Stimulated activated CD8-positive, alpha-beta memory T cell treated with anti-CD3 and anti-CD28 coated beads, Interleukin-15, amount 100 ng/mL, for 4 hours (primary cell): ENCODE measurements around the gene SYT13.

Source experiments
- DNase-seq, 2 donors: peaks; one replicate each; pipeline ENCODE4 v3.0.0-alpha.2; 2020; ENCODE audit warnings: low read depth in 2 of 2

Gene SYT13

DNA sequence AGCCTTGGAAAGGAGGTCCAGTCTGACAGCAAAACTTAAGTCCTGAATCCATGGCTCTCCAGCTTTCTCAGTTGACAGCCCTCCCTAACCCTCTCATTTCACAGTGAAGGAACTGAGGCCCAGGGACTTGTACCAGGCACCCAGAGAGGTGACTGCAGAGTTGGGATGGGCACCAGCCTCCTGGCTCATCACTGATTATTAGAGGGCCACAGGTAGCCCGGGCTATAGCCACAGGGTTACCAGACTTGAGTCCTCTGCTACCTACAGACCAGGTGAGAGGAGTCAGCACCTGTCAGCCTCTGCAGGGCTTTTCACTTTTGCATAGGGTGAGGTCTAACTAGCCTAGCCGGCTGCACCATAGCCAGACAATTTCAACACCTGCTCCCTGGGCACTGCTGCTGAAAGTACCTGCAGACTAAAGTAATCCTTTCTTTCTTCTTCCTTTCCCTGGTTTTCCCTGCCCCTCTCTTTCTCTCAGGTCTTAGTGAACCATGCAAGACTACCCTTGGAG lies 37.6 kb downstream of the SYT13 start:
- no peak for DNase-seq

DNA sequence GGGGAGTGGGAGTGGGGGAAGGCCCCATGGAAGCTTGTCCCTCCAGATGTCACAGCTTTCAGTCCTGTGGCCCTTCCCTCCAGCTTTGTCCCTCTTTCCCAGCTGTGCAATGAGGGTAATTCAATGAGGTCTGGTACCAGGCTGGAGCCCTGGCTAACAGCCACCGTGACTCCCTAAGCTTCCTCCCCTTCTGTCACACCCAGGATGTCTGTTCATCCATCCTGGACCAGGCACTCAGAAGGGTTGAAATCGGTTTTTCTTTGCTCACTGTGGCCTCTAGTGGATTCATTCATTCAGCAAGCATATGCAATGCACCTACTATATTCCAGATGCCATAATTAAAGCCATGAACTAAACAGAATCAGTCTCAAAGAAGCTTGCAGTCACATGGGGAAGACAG lies 38.7 kb downstream of the SYT13 start:
- no peak for DNase-seq

DNA sequence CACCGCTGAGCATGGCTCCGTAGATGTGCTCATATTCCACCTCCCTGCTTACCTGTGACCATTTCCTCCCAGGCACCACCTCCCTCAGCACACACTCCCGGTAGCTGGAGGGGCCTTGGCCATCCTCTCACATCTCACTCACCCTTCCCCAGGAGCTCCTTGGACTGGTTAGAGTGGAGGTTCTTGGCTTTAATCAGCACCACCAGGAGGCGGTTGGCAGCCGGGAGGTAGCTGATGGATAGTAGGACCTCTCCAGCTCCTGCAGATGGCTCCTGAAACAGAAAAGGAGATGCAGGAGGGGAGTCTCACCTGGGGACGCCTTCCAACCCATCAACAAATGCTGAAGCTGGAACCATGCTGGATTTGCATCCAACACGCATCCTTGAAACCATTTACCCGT lies 39.9 kb downstream of the SYT13 start:
- DNase-seq: no peak

DNA sequence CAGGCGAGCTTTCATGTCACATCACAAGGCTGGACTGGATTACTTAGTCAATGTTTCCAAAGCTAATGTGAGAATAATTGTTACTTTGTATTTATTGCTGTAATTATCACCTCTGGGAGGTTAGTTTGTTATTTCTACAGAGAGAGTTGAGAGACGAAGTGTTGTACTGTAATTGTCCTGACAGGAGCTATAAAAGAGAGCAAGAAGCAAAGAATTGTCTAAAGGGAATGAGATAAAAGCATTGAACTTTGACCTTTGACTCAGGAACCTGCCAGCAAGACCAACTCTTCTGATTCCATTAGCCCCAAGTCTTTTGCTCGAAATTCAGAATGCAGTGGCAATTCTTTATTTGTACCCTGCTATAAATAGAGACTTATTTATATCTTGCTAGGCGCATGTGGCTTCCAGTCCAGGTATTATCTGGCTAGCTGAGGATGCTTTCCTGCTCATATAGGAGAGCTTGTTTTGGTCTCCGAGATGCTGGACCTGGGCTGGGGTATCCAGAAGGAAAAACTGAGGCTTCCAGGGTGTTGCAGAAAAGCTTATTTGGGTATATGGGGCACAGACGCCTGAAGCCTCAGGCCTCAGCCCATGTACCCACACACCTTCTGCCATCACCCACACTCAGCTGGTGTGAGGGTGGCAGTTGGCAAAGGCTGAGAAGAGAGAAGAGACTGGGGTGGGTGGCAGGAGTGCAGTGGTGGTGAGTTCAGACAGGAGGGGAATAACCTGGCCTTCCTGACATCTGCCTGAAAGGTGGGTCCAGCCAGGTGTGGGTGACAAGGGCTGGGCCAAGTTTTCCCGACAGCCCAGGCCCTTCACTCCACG lies 40.7 kb downstream of the SYT13 start:
- no peak for DNase-seq

DNA sequence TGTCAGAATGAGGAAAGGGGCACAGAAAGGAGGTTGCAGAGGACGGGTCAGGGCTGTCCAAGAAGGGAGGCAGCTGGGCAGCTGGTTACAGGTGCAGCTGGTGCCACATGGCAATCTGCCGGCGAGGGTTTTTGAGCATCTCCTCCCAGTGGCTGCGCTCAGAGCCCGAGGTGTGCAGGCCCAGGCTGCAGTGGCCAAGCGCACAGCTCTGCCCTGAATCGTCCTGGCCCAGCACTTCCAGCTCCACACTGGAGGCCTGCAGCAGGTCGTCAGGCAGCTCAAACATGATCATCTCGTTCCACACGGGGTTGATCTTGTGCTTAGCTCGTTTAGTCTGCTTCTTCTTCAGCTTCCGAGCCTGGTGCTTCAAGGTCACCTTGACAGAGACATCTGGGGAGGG lies 42.2 kb downstream of the SYT13 start:
- no peak for DNase-seq

DNA sequence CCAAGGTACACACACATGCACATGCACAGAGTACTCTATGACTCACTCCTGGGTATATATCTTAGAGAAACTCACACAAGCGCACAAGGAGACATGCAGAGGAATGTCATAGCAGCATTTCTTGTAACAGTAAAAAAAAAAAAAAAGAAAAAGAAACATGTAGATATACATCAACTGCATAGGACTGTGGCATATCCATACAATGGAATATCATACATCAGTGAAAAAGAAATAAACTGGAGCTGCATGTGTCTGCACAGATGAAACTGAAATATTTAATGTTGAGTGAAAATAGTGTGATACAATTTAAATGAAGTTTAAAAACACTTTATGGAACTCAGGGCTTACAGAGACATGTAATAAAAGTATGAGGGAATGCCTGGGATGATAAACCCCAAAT lies 46.4 kb downstream of the SYT13 start:
- no peak for DNase-seq

DNA sequence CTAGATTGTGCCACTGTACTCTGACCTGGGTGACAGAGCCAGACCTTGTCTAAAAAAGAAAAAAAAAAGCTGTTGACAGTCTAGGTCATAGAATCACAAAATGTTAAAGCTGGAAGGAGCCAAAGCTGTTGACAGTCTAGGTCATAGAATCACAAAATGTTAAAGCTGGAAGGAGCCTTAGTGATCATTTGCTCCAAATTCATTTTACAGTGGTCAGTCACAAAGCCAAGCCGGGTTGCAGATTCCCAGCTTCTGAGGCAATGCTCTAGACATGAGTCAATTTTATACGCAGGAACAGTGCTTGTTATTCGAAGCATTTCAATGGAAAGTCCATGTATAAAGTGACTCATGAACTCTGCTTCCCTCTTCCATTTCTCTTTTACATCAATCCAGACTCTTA lies 47.4 kb downstream of the SYT13 start:
- no peak for DNase-seq

DNA sequence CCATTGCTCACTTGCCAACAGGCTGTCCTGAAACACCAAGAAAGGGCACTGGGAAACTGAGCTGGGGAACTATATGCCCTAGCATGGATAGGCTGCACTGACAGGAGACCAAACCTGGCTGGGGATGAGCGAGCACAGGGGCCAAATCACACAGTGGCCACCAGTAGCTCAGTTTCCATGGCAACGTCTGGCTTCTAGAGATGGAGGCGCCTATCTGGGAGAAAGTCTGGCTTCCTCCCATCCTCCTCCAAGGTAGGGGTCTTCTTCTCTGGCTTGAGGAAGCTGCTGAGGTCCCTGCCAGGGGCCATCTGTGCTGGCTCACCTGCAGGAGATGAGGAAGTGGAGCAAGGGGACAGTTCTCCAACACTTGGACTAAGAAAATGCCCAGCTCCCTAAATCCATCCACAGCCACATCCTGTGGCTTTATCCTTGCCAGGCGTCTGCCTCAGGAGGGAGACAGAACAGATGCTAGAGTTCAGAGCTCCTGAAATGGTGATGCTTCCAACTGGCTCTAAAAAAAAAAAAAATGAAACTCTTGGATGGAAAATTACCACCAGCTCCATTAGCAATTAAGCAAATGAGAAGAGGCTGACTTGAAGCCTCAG lies 48.3 kb downstream of the SYT13 start:
- no peak for DNase-seq

DNA sequence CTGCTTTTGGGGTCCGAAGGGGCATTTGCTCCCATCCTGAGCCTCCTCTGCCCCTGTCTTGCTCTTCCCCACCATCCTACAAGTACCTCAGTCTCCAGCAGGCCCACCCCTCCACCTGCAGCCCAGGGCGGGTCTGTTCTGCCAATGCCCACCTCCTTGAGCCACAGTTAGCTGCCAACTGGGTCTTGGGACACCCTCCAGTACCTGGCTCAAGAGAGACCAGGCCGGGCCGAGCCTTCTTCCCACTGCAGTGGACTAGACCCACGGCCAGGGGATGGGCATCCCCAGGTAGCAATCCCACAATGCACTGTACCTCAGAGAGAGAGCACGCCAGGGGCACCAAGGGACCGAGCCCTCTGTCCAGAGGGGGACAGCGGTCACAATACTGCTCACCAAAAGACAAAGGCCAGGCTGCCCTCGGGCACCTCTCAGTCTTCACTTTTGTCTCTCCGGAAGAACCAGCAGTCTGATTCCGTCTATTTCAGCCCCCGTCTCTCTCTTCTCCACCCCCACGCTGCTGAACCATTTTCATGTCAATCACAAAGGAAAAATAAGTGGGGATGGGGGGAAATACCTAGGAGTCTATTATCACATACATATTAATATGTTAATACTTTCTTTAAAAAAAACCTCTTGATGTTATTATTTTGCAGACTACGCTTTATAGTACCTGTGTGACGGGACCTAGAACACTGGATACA lies 51.7 kb downstream of the SYT13 start:
- DNase-seq: no peak

DNA sequence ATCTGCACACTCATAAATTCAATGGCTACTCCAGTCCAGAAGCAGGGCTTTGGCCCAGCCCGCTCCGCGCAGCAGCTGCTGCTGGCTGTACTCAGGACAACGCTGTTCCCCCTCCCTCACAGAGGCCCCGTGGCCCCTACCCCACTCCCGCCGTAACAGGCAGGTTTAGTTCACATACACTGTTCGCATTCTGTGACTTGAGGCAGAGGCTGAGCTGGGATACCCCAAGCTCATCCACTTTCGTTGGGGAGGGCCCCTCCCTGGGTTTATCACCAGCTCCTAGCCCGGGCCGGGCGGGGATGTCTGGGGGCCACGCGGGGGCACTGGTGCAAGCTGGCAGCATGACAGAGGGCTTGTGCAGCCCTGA lies 52.4 kb downstream of the SYT13 start:
- DNase-seq: no peak

DNA sequence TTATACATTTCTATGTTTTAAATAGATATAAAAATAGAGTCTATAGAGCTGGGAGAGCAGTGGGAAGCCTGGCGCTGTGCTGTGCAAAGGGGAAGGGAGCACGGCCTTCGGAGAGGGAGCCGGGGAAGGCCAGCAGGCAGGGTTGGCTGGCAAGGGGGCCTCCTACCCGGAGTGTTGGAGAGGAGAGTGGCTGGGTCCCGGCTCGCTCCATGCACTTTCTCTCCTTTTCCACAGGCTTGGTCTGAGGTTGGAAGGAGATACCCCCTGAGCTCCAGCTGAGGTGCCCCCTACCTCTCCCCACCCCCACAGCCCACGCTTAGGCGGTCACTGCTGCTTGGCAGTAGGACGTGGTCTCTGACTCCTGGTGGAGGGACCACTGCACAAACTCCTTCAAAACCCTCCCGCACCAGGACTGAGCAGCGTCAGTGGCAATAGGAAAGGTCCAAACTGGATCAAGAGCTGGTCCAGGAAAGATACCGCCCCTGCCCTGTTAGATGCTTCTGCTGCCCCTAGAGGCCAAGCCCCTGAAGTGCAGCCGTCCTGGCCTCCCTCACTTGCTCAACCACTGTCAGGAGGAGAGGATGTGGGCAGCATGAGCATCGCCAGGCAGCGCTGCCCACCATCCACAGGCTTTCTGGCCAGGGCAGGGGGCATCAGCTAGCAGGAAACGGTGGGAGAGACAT lies 52.9 kb downstream of the SYT13 start:
- DNase-seq: peak; percentile 8 to 22

DNA sequence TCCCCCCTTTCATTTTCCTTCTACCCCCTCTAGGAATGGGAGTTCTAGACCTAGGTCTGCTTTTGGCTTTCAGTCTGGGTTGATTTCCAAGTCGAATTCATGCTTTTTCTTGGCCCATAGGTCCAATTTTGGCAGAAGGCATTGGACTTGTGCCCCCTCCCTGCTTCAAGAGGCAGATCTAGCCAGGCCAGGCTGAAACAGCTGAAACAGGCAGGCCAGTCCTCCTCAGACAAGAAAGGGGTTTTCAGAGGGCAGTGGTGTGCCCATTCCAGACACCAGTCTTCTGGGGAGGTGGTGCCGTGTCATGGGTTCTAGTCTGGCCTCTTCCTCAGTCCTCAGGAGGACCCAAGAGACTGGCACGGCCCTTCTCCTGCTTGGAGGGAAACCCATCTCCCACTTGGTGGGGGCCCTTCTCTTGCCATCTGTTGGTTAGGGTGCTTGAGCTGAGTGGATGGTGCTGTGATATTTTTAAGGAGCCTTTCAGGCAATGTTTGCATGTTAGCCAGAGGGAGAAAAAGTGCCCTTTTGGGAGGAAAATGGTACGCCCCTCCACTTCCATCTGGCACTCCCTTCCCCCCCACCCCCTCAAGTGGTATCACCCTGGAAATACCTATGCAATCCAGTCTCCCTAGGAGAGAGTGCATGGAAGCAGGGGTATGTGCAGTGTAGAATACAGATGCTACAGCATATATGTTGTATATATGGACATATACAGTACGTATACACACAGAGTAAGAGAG lies 53.6 kb downstream of the SYT13 start:
- DNase-seq: no peak

DNA sequence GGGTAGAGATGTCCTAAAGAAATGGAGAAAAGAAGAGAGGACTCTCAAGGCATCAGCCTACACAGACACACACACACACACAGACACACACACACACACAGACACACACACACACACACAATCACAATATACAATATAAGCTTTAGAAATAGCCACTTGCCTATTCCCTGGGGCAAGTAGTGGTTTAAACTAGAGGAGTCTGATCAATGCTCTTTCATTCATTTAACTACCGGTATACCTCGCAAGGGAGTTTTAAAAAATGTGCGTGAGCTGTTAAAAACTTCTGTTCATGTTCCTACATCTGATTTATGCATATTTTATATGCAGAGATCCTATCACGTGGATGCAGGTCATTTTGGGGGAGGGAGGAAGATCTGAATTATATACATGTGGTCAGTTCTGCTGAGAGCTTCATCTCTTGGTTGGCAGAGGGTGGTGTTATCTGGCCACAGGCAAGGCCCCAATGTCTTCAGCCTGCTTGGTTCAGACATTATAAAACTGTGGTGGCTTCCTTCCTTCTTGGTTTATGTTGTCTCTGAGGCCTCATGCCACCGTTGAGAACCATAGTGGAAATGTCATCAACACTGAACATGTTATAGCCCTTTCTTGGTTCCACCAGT lies 56.6 kb downstream of the SYT13 start:
- DNase-seq: no peak

DNA sequence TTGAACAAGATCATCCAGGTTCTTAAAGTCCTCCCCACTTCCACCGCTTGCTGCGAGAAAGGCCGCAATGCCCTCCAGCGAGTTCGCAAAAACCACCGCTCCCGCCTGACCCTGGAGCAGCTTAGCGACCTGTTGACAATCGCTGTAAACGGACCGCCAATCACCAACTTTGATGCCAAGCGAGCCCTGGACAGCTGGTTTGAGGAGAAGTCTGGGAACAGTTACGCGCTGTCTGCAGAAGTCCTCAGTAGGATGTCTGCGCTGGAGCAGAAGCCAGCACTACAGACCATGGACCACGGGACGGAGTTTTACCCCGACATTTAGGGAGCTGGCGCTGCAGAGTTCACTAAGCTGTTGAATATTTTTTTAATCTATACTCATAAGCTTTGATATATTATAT lies 58.3 kb downstream of the SYT13 start:
- DNase-seq: no peak

DNA sequence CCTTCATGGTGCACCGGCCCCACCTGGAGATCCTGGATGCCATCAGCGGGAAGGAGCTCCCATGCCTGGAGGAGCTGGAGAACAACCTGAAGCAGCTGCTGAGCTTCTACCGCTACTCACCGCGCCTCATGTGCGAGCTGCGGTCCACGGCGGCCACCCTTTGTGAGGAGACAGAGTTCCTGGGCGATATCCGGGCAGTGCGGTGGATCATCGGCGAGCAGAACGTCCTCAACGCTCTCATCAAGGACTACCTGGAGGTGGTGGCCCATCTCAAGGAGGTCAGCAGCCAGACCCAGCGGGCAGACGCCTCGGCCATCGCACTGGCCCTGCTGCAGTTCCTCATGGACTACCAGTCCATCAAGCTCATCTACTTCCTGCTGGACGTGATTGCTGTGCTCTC lies 59.2 kb downstream of the SYT13 start:
- DNase-seq: no peak

DNA sequence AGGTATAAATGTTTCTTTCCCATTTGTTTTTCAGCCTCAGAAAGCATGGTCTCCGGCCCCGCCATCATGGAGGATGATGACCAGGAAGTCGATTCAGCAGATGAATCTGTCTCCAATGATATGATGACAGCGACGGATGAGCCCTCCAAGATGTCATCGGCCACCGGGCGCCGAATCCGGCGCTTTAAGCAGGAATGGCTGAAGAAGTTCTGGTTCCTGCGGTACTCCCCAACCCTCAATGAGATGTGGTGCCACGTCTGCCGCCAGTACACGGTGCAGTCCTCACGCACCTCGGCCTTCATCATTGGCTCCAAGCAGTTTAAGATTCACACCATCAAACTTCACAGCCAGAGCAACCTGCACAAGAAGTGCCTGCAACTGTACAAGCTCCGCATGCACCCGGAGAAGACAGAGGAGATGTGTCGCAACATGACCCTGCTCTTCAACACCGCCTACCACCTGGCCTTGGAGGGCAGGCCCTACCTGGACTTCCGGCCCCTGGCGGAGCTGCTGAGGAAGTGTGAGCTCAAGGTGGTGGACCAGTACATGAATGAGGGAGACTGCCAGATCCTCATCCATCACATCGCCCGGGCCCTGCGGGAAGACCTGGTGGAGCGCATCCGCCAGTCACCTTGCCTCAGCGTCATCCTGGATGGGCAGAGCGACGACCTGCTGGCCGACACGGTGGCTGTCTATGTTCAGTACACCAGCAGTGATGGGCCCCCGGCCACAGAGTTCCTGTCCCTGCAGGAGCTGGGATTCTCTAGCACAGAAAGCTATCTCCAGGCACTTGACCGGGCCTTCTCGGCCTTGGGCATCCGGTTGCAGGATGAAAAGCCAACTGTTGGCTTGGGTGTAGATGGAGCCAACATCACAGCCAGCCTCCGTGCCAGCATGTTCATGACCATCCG lies 59.9 kb downstream of the SYT13 start:
- no peak for DNase-seq

DNA sequence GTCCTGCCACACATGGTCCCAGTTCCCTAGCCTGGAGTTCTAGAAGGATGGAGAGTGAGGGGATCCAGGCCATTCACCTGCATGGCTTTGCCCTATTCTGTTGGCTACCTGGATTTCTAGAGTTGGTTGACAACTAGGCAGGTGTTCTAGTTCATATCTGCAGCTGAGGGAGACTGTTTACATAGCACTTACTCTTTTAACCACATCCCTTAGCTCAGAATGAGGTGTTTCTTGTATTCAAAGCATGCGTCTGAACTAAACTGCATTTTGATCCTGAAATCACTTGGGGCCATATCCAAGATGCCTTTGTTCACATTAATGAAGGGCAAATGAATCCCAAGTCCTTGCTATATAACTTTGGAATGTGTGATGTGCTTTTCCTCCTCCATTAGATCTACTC lies 60.9 kb downstream of the SYT13 start:
- DNase-seq: no peak

DNA sequence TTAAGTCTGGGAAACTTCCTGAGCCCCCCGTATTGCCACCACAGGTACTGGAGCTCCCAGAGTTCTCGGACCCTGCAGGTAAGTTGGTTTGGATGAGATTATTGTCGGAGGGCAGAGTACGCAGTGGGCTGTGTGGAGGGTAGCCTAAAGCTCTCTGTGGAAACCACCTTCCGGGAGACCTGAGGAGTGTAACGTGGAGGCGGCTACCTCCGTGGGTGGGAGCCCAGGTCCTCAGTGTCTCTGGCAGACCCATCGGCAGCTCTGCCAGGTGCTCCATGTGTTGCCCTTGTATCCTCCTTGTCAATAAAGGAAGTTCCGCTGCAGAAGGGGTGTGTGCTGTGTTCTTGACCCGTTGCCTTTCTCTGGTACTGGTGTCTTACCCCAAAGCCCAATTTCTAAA lies 61.4 kb downstream of the SYT13 start:
- no peak for DNase-seq

DNA sequence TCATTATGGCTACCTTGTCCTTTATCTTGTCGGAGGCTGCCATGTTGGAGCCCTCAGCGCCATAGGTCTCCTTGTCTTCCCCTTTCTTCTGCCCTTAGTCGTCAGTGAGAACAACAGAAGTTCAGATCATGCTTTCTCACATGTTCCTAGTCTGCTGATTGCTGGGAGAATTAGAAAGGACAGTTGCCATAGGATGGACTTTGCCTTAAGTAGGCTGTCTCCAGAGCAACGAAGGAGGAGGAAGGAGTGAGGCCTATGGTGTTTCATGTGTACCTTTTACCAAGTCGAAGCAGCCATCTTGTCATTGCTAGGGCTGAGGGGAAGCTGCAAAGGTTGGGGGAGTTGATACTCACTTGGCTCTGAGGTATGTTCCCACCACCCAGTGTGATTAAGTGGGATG lies 62.6 kb downstream of the SYT13 start:
- DNase-seq: no peak

DNA sequence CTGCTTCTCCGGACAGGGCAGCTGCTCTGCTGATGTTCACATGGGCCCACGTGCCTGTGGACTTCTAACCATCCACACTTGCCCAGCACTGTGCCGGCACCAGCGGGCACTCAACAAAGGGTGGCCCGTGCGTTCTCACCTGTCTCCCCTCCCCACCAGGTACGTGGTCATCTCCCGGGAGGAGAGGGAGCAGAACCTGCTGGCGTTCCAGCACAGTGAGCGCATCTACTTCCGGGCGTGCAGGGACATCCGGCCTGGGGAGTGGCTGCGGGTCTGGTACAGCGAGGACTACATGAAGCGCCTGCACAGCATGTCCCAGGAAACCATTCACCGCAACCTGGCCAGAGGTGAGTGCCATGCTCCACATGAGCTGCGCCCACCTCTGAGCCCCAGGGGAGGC lies 66.7 kb downstream of the SYT13 start:
- no peak for DNase-seq
